Measurements from ENCODE around the gene WDFY3. TPM values are rescaled to one million over a fixed set of nuclear protein-coding genes. Genes with fewer than 3 reads are reported as not detected.

WDFY3 gene
- total and polyA plus RNA-seq, 2 experiments from 2014 or later, result 3.1 to 45.6 TPM

DNA sequence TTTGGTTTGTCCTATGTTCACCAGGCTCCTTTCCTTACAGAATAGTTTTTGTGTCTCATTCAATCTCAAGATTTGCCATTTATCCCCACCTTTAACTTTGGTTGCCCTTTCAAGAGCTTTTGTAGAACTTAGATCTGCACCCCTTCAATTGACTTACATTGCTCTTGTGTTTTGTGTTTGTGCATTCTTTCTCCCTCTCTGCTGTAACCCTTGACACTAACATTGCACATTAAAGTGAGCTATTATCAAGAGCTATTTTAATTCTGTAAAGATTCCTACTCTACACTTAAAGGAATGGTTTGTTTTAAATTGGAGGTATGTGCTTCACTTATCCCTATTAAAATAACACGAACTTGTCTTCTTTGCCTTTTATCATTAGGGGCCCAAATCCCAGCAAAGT, 318.3 kb downstream of the WDFY3 start:
- Histone ChIP-seq H2AFZ (no peak overlapping the region), H3K9me3 (ENCODE audit: low read depth) (no peaks in the 10 kb centered on the region), H3K79me2 (ENCODE audit: insufficient read depth) (no peaks in the 10 kb centered on the region), H3K4me2 (ENCODE audit: unreplicated experiment) (no peak overlapping the region), H3K4me1 (ENCODE audit: insufficient read depth) (no peaks in the 10 kb centered on the region), H3K9ac (no peak overlapping the region), H4K20me1 (ENCODE audit: insufficient read depth) (no peaks in the 10 kb centered on the region), H3K9me2 (ENCODE audit: insufficient read depth) (no peaks in the 10 kb centered on the region), H3K4me3 (no peak overlapping the region), H3F3A (ENCODE audit: insufficient read depth) (no peaks in the 10 kb centered on the region), H3K27me3 (replicated peaks; ENCODE audit: insufficient read depth) (no peaks in the 10 kb centered on the region), H3K27ac (no peak overlapping the region), H3K36me3 (ENCODE audit: low read depth) (no peaks in the 10 kb centered on the region)
- TF ChIP-seq EZH2phosphoT487 (IDR thresholded peaks at IDR 0.05; ENCODE audit: insufficient read depth, low read depth), result no peak
- TF ChIP-seq EZH2 (IDR thresholded peaks at IDR 0.05; ENCODE audit: insufficient read depth, poor library complexity, severe bottlenecking), result no peak
- DNase-seq, result no peak
- 67 to 70% methylated on average over 1 of the region's 1 CpG for WGBS, 2 experiments (ENCODE audit: low coverage in 1 of 2, low lambda C conversion rate in 2 of 2, missing lambda C conversion rate in 2 of 2)
- in situ Hi-C loops (cut with MboI), result no loop called here

DNA sequence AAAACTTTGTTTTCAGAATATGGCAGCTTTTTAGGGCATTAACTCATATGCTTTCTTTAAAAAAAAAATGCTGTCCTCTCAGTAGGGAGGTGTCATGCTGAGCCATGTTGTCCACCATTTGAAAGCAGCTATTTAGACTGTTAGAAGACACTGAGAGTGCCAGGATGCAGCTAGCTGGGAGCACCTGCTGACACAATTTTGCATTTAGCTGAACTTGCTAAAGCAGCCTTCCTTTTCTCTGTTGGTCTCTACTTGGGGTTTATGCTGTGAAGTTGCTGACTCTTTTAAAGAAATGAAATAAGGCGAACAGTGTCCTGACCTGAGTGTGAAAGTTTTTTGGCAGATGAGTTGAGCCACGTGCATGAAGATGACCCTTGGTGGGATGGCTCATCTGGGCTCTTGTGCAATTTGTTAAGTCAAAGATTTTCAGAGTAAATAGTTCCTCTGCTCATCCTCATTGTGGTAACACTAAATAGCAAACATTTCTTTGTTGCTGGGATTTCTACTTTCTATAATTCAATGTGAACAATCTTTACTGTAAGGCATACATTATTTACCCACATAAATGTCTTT, 319.1 kb downstream of the WDFY3 start:
- WGBS, 2 experiments (ENCODE audit: low coverage in 1 of 2, low lambda C conversion rate in 2 of 2, missing lambda C conversion rate in 2 of 2), result 62 to 84% methylated on average over 2 of the region's 2 CpGs
- in situ Hi-C loops (cut with MboI), result no loop called here

DNA sequence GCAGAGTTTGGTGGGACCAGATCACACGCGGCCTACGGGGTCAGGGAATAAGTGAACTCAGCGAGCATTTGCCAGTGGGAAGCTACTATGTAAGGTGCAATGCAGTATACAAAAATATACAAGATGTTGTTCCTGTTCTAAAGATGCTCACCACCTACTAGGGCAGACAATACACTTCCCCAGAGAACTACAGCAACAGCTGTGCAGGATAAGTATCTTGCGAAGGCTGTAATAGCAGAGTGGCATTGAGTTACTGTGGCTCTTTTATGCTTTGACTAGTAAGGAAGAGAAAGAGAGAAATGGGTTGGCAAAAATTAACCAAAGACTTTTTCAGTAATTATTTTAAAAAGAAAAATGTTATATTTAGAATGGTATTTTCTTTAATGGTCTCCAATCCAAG, 322.4 kb downstream of the WDFY3 start:
- no peak overlapping the region for H2AFZ ChIP-seq
- in situ Hi-C loops (cut with MboI), result no loop called here
- no peak overlapping the region for H3K27ac ChIP-seq
- no peaks in the 10 kb centered on the region for H4K20me1 ChIP-seq (ENCODE audit: insufficient read depth)
- H3K9me2 ChIP-seq (ENCODE audit: insufficient read depth), result no peaks in the 10 kb centered on the region
- no peak for TF ChIP-seq EZH2phosphoT487 (IDR thresholded peaks at IDR 0.05; ENCODE audit: insufficient read depth, low read depth)
- no peak for TF ChIP-seq EZH2 (IDR thresholded peaks at IDR 0.05; ENCODE audit: insufficient read depth, poor library complexity, severe bottlenecking)
- no peak overlapping the region for H3K9ac ChIP-seq
- H3K4me2 ChIP-seq (ENCODE audit: unreplicated experiment), result no peak overlapping the region
- no peaks in the 10 kb centered on the region for H3K27me3 ChIP-seq (replicated peaks; ENCODE audit: insufficient read depth)
- no peaks in the 10 kb centered on the region for H3K9me3 ChIP-seq (ENCODE audit: low read depth)
- no peaks in the 10 kb centered on the region for H3K4me1 ChIP-seq (ENCODE audit: insufficient read depth)
- no peaks in the 10 kb centered on the region for H3K79me2 ChIP-seq (ENCODE audit: insufficient read depth)
- no peaks in the 10 kb centered on the region for H3K36me3 ChIP-seq (ENCODE audit: low read depth)
- no peak for DNase-seq
- H3K4me3 ChIP-seq, result no peak overlapping the region
- 87 to 96% methylated on average over 5 of the region's 5 CpGs for WGBS, 2 experiments (ENCODE audit: low coverage in 1 of 2, low lambda C conversion rate in 2 of 2, missing lambda C conversion rate in 2 of 2)
- H3F3A ChIP-seq (ENCODE audit: insufficient read depth), result no peaks in the 10 kb centered on the region

More for the DNA sequence above, 319.1 kb downstream of the WDFY3 start:
- no peaks in the 10 kb centered on the region for H3F3A ChIP-seq (ENCODE audit: insufficient read depth)
- no peak overlapping the region for H3K4me2 ChIP-seq (ENCODE audit: unreplicated experiment)
- no peaks in the 10 kb centered on the region for H3K4me1 ChIP-seq (ENCODE audit: insufficient read depth)
- H3K27me3 ChIP-seq (replicated peaks; ENCODE audit: insufficient read depth), result no peaks in the 10 kb centered on the region
- no peaks in the 10 kb centered on the region for H3K36me3 ChIP-seq (ENCODE audit: low read depth)
- no peak for TF ChIP-seq EZH2phosphoT487 (IDR thresholded peaks at IDR 0.05; ENCODE audit: insufficient read depth, low read depth)
- TF ChIP-seq EZH2 (IDR thresholded peaks at IDR 0.05; ENCODE audit: insufficient read depth, poor library complexity, severe bottlenecking), result no peak
- no peaks in the 10 kb centered on the region for H3K9me2 ChIP-seq (ENCODE audit: insufficient read depth)
- no peak overlapping the region for H3K27ac ChIP-seq
- peak; percentile 8 for DNase-seq
- no peak overlapping the region for H3K4me3 ChIP-seq
- H3K79me2 ChIP-seq (ENCODE audit: insufficient read depth), result no peaks in the 10 kb centered on the region
- no peaks in the 10 kb centered on the region for H4K20me1 ChIP-seq (ENCODE audit: insufficient read depth)
- H3K9me3 ChIP-seq (ENCODE audit: low read depth), result no peaks in the 10 kb centered on the region
- no peak overlapping the region for H3K9ac ChIP-seq
- no peak overlapping the region for H2AFZ ChIP-seq

GRCh38 chr4:84639145-84639544, 327.3 kb downstream of the WDFY3 start:
- no peak for DNase-seq
- 38 to 53% methylated on average over 1 of the region's 1 CpG for WGBS, 2 experiments (ENCODE audit: low coverage in 1 of 2, low lambda C conversion rate in 2 of 2, missing lambda C conversion rate in 2 of 2)
- in situ Hi-C loops (cut with MboI), result no loop called here

DNA sequence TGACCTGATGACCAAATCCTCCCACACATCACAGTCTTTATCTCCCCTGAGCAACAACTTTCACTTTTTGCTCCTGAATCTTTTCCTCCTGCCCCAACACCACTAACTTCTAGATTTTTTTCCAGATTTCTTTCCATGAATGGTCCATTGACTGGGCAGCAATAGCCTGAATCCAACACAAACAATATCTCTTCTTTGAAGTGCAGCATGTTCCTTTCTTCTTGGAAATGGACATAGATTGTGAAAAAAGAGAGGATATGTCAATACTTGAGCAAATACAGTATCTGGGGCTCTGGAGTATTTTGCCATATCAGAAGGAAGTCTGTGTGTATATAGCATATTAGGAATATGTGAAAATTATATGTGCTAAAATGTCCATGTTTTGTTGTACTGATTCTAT, 328.4 kb downstream of the WDFY3 start:
- no peaks in the 10 kb centered on the region for H3K9me2 ChIP-seq (ENCODE audit: insufficient read depth)
- no peaks in the 10 kb centered on the region for H3K27me3 ChIP-seq (replicated peaks; ENCODE audit: insufficient read depth)
- no peak overlapping the region for H3K27ac ChIP-seq
- DNase-seq, result no peak
- H3K4me1 ChIP-seq (ENCODE audit: insufficient read depth), result no peaks in the 10 kb centered on the region
- in situ Hi-C loops (cut with MboI), result no loop called here
- H2AFZ ChIP-seq, result no peak overlapping the region
- TF ChIP-seq EZH2 (IDR thresholded peaks at IDR 0.05; ENCODE audit: insufficient read depth, poor library complexity, severe bottlenecking) (no peak), EZH2phosphoT487 (IDR thresholded peaks at IDR 0.05; ENCODE audit: insufficient read depth, low read depth) (no peak)
- no peaks in the 10 kb centered on the region for H3K36me3 ChIP-seq (ENCODE audit: low read depth)
- H3K9me3 ChIP-seq (ENCODE audit: low read depth), result no peaks in the 10 kb centered on the region
- no peak overlapping the region for H3K4me3 ChIP-seq
- H3K9ac ChIP-seq, result no peak overlapping the region
- no peak overlapping the region for H3K4me2 ChIP-seq (ENCODE audit: unreplicated experiment)
- no peaks in the 10 kb centered on the region for H4K20me1 ChIP-seq (ENCODE audit: insufficient read depth)
- H3K79me2 ChIP-seq (ENCODE audit: insufficient read depth), result no peaks in the 10 kb centered on the region
- H3F3A ChIP-seq (ENCODE audit: insufficient read depth), result no peaks in the 10 kb centered on the region

More at GRCh38 chr4:84639145-84639544, 327.3 kb downstream of the WDFY3 start:
- H3K27ac ChIP-seq, result no peak overlapping the region
- no peaks in the 10 kb centered on the region for H3F3A ChIP-seq (ENCODE audit: insufficient read depth)
- no peak overlapping the region for H3K4me3 ChIP-seq
- no peak for TF ChIP-seq EZH2phosphoT487 (IDR thresholded peaks at IDR 0.05; ENCODE audit: insufficient read depth, low read depth)
- no peak for TF ChIP-seq EZH2 (IDR thresholded peaks at IDR 0.05; ENCODE audit: insufficient read depth, poor library complexity, severe bottlenecking)
- no peak overlapping the region for H3K9ac ChIP-seq
- H3K36me3 ChIP-seq (ENCODE audit: low read depth), result no peaks in the 10 kb centered on the region
- H3K4me1 ChIP-seq (ENCODE audit: insufficient read depth), result no peaks in the 10 kb centered on the region
- no peaks in the 10 kb centered on the region for H3K9me3 ChIP-seq (ENCODE audit: low read depth)
- H3K27me3 ChIP-seq (replicated peaks; ENCODE audit: insufficient read depth), result no peaks in the 10 kb centered on the region
- no peak overlapping the region for H2AFZ ChIP-seq
- H3K4me2 ChIP-seq (ENCODE audit: unreplicated experiment), result no peak overlapping the region
- H3K79me2 ChIP-seq (ENCODE audit: insufficient read depth), result no peaks in the 10 kb centered on the region
- H4K20me1 ChIP-seq (ENCODE audit: insufficient read depth), result no peaks in the 10 kb centered on the region
- H3K9me2 ChIP-seq (ENCODE audit: insufficient read depth), result no peaks in the 10 kb centered on the region

All from GM23248 (cell line).